DMS79 treated with DMSO at 0.1 percent for 48 hours (cell line): ENCODE results near the gene CCND2.

ENCODE experiments used
- DNase-seq: peaks from one replicate; lab custom pipeline; 2025; lab: John Stamatoyannopoulos, UW

The CCND2 gene

GRCh38 chr12:4289998-4290790, 16.6 kb downstream of the CCND2 start:
- DNase-seq, result no peak

- no peak for DNase-seq
These were observed 18.9 kb downstream of the CCND2 start for GRCh38 chr12:4292341-4293073.

GRCh38 chr12:4293299-4293965, 19.9 kb downstream of the CCND2 start:
- DNase-seq, result no peak

GRCh38 chr12:4293966-4294505, 20.5 kb downstream of the CCND2 start:
- DNase-seq, result no peak

GRCh38 chr12:4296751-4297150, 23.2 kb downstream of the CCND2 start:
- DNase-seq, result no peak

GRCh38 chr12:4297617-4298016, 24.1 kb downstream of the CCND2 start:
- DNase-seq, result no peak

- no peak for DNase-seq
These were observed 27.3 kb downstream of the CCND2 start for GRCh38 chr12:4300883-4301282.

GRCh38 chr12:4301932-4302501, 28.5 kb downstream of the CCND2 start:
- DNase-seq, result no peak

GRCh38 chr12:4302881-4303280, 29.3 kb downstream of the CCND2 start:
- no peak for DNase-seq

- no peak for DNase-seq
These were observed 30.2 kb downstream of the CCND2 start for GRCh38 chr12:4303750-4304149.

GRCh38 chr12:4307593-4308333, 34.2 kb downstream of the CCND2 start:
- DNase-seq, result peak; percentile 87

GRCh38 chr12:4308334-4308950, 34.9 kb downstream of the CCND2 start:
- DNase-seq, result no peak

- DNase-seq, result no peak
These were observed 38.2 kb downstream of the CCND2 start for GRCh38 chr12:4311776-4312175.

GRCh38 chr12:4312251-4312650, 38.7 kb downstream of the CCND2 start:
- no peak for DNase-seq

- no peak for DNase-seq
These were observed 46.9 kb downstream of the CCND2 start for GRCh38 chr12:4320497-4320852.

- DNase-seq, result peak; percentile 85
These were observed 47.5 kb downstream of the CCND2 start, which contains the start of gene TIGAR for GRCh38 chr12:4320853-4321701. Gene TIGAR, plus strand, starts transcription at chr12:4321213. Its CDS starts 59 bp downstream, at chr12:4321272.

GRCh38 chr12:4322726-4323125, 49.2 kb downstream of the CCND2 start:
- DNase-seq, result no peak
